Islet precursor cell (in vitro differentiated cells): ENCODE results near the gene DCLK1.

Experiments
- DNase-seq: peaks from one replicate; pipeline ENCODE4 v3.0.0-alpha.2; 2018

The DCLK1 gene

DNA sequence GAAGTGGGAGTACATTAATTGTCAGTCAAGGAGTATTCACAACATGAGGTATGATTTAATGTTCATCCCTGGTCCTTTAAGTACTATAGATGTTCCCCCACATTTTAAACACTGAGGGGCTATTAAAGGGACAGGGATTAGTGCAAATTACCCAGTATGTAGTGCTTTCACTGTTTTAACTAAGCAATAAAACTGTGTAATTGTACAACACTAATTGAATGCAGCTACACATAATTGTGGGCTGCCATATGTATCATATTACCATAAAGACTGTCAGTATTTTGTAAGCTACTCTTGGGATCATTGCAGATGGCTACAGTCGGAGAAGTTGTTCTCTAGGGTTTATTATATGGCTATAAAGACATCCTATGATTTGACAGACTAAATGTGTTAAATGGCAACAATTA lies 316.6 kb downstream of the DCLK1 start:
- DNase-seq = no peak

DNA sequence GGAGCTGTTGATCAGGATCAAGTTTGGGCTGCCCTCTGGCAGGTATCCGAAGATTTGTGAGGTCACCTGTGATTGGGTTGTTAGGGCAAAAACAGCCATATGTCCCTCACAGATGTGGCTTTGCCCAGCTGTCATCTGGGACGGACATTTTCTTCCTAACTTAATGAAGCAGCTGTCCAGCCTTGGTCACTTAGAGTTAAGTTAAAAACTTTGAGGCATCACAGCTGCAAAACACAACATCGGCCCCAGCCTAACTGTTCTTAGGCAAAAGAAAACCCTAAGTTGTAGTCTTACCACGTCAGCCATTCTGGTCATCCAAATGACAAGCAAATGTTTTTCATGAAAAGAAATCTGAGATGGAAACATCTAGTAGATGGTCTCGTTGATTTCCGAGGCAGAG lies 318.4 kb downstream of the DCLK1 start:
- DNase-seq = no peak

DNA sequence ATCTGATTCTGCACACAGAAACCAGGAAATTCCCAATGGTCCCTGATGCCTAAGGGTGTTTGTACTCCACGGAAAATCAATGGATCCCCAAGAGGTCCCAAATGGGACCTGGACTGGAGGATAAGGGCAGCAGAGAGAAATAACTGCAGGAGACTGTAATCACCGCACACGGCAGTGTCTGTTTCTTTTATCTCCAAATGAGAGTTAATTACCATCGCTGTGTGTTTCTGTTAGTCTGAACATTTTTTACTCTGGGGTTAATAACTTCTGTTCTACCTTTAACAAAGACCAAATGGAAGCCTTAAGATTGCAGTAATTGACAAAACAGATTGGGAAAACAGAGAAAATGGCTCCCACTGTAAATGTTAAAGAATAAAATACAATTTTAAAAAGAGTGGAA lies 320.9 kb downstream of the DCLK1 start:
- no peak for DNase-seq

DNA sequence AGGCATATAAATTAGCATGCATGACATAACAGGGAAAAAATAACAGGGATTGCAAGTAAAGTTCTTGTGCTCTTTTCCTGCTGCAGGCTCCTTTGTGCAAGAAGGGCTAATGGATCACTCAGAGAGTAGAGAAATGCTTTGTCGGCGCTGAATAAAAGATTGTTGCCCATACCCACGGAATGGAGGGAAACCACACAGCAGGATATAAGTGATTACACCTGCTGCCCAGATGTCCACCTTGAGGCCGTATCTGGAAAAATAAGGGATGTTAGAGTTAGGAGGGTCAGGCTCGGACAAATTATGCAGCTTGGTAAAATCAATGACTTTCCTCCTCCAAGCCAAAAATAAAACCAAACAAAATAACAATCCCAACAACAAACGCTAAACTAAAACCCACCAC lies 322.3 kb downstream of the DCLK1 start:
- no peak for DNase-seq

DNA sequence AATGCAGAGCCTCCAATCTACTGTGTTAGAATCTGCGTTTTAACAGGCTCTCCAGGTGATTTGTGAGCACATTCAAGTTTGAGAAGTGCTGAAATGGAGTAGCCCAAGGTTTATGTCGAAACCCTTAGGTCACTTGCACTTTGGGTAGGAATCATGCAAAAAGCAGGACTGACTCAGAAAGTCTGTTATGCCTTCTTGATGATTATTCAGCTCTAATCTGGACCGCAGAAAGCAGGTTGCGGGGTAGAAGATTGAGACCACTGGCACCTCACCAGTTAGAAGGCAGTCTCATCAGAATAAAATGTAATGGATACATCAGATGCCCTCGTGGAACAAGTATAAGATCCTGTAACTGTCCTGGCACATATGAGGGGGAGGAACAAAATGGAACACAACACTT lies 326.3 kb downstream of the DCLK1 start:
- no peak for DNase-seq

DNA sequence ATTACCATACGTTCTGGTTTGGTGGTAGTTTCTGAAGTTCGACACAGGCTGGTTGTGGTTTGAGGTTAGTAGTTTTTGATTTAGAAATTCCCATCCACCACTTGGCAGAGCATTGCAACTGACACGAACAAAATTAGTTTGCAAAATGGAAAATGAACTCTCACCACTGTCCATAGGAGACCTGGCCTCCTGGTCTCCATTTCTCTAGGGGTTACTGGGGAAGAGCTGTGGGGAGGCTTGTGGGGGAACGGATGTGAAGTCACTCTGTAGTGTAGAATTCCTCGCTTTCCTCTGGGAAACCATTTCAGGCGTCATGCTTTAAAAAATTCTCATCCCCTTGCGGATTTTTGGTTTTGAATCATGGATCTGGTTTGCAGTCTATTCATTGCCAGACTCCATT lies 333.2 kb downstream of the DCLK1 start:
- no peak for DNase-seq

DNA sequence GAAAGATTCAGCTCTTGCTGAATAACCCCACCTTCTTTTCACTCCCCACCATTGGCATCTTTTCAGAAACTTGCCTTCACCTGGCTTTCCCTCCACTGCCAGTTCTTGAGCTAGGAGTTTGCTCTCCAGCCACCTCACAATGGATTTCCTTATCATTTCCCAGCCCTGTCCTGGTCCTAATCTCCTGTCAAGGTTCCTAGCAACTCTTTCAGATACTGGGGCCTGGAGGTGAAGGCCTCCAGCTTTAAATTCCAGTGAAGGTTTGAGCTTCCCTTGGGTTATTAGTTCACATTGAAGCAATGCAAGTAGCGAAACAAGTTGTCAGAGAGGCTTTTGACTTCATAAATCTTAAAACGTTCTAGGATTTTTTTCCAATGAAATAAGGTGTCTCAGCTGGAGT lies 333.9 kb downstream of the DCLK1 start:
- DNase-seq = no peak

DNA sequence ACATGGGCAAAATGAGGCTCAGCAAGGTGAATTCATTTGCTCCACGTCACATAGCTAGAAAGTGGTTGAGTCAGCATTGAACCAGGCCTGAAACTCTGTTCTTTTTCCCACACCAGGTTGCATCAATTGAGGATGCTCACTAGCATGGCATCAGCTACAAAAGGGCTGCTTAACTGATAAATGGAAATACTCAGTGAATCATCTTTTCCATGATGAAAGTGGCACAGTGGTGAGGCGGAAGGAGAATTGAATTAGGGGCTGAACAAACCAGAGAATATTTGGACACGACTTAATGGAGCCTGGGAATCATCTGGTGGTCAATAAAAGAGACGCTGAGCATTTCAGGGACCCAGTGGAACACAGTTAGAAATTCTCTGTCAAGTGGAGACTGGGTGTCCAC lies 334.6 kb downstream of the DCLK1 start:
- DNase-seq = no peak

DNA sequence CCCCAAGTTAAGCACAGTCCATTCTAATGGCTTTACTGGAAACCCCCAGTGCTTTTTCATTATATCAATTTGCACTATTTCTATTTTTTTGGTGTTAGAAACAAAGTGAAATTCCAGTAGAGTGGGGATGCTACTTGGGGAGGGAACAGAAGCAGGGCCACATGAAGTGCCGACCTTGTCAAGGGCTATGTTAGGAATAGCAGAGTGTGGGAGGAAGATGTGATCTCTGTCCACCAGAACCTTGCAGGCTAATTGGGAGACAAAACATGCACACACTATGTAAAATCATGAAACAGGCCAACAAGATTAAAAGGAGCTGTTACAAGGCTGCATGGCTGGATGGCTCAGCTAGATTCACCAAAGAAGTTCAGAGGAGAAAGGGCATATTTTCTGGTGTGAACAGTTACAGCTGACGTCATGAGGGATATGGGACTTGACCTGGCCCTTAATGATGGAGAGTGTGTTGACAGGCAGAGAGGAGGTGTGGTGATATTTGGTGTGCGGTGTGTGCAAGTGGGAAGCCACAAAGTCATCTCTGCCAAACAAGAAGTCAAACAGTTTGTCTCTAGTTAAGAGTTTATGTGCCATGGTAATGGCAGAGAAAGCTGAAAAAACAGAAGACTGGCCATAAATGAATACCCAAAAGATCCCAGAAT lies 336.3 kb downstream of the DCLK1 start:
- DNase-seq = no peak

DNA sequence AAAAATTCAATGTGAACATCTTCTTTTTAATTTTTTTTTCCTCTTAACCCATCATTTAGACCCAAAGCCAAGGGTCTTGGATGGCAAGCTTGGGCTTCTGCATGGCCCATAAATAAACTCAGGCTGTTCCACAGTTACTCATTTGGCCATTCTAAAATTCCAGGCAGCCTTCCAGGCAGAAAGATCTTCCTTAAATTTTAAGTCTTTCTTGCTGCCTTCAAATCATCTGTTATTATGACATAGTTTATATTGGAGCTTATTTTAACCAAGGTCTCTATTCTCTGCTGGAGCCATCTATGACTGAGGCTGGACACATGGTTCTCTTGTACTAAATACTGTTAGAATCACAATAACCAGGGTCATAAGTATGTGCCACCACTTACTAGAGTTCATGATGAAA lies 337.4 kb downstream of the DCLK1 start:
- no peak for DNase-seq

DNA sequence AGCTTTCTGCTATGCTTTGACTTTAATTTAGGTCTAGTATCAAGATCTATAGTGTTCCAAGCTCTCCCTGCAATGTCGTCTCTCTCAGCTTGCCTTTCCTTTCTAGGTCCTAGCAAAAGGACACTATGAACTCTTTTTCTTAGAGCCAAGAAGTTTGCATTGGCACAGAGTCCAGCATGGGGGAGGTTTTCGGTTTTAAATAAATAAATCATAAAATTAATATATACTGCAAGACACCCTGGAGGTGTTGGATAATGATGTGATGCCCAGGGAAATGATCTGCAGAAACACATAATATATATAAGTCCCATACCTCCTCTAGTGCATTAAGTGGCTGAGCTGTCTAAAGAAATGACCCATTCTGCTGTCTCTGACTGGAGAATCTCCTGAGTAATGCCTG lies 338.3 kb downstream of the DCLK1 start:
- no peak for DNase-seq

DNA sequence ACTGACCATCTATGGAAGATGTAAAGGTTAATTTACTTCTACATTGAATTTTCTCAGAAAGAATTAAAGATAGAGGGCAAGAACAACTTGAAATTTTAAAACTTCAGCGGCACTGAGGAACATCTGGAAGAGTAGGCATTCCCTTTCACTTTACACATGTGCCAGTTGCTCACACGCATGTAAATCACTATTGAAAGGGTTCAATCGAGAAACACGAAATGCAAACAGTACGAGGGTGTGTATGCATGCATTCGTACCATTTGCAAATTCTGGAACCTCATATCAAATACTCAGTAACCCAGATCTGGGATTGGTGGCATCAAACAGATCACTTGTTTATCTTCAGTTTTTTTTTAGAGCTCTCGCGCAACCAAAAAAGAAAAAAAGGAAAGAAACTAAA lies 339.2 kb downstream of the DCLK1 start:
- no peak for DNase-seq

DNA sequence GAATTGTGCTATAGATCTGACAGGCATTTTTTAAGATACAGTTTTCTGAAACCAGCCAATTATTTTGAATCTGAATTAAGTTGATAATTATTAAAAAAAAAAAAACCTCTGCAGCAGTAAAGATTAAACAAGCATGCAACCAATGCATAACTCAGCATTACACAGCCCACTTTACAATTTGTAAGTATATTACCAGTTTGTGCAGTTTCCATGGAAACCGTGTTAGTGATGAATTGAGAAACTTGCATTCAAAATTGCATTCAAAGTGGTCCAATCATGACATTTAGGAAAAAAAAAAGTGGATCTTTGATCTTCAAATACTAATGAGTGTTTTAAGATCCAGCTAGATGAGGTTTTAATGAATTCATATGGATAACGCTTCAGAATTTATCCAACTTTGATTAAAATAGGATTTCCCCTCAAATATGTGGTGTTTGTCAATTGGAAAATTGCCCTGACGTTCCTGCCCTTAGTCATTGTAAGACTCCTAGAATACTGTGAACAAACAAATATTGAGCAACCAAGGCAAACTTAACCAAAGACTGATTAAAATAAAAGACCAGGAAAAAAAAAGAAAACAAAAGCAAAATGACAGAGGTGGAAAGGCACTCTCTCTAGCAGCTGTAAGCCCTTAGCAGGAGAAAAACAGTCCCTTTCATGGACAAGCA lies 339.9 kb downstream of the DCLK1 start:
- DNase-seq = no peak

DNA sequence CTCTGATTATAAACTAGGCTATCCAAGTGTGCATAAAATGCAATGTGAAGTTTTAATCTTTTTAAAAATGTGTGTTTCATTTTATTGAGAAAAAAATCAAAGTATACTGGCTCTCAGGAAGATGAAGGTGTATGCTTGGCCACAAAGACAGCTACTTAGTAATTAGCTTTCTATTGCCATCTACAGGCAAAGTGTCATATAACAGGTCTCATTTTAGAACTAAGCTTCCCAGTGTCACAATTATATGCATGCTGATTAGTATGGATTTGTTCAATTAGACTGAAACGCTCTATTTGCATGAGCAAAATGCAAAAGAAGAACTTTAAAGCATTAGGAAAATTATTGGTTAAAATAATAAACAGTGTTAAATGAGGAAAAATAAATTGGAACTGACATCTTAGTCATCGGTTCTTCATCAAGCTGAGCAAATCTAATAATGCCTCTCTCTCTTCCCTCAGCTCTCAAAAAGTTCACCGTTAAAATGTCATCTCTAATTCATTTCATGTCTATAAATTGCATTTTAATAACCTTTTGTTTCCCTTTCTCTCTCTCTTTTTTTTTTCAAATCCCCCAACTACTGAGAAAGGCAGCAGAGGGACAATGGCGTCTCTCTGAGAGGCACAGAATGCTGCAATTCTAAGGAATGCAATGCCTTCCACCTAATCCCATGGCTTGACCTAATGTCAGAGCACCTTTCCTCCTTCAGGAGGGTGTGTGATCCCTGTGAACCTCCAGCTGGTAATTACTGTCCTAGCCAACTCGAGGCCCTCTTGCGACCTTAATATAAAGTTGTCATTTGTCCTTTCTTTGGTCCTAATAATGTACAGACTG lies 341.6 kb downstream of the DCLK1 start:
- DNase-seq = no peak

DNA sequence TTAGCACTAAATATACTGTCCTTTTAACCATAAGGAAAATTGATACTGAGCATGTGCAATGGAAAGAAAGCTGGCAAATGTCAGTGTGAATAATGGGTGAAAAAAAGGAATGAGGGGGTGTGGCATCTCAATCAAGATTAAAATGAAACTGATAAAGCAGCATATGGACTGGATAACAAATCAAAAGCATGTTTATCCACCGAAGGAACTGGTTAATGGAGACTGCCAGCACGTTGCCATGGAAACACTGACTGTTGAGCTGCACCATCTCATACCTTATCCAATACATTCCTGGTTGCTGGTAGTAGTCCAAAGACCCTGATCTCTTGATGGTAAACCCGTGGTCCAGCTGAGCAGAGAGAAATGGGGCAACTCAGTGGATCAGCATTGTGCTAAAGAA lies 343.2 kb downstream of the DCLK1 start:
- no peak for DNase-seq

DNA sequence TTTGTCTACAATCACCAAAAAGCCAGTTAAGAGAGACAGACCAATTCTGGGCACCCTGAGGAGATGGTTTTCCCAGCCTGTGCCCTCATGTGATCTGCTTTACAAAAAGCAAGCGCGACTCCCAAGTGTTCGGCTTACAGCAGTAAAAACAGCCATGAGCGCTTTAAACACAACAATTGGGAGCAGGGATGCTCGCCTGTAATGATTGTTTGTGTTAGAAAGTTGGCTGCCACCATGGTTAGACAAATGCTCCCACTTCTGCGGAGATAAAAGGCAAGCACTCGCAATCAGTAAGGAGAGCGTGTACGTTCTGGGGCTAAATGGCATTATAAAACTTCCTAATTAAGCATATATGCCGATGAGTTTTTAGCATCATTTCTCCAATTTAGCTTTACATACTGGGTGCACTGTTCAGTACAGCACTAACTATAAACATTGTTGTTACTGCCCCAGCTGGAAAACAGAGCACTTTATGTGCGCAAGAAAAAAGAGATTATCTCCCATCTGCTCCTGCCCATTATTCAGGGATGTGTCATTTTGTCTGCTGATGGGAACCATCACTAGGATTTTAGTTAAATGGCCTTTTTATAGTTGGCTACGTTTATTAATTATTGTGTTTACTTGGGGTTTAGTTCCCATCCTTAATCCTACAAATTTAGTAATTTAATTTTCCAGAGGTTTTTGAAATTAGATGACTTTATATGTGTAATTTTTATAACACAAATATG lies 345.4 kb downstream of the DCLK1 start:
- no peak for DNase-seq

DNA sequence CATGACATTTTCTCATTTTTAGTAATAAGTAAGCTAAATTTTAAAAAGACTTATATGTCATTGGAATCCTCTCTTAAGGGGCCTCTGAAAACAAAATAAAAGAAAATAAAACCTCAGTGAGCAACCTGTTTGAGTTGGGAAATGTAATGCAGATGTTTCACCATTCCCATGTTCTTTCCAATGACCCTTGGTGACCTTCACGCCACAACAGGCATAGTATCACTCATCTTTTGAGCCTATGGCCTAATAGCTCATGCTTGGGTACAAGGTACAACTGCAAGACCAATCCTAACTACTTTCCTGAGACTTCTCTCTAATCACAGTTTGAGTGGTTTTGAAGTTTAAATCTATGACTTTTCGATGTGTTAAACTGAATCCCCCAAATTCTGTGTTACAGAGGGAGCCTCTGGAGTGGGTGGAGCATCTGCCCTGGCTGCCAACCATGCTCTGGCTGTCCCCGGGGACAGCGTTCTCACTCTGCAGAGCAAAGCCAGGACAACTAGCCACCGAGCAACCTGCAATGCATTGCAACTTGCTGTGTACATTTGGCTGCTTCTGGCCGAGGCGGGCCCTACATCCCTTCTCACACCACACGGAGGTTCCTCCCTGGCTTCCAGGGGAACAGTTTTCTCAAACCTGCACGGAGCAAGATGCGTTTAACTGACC lies 346.8 kb downstream of the DCLK1 start:
- no peak for DNase-seq

DNA sequence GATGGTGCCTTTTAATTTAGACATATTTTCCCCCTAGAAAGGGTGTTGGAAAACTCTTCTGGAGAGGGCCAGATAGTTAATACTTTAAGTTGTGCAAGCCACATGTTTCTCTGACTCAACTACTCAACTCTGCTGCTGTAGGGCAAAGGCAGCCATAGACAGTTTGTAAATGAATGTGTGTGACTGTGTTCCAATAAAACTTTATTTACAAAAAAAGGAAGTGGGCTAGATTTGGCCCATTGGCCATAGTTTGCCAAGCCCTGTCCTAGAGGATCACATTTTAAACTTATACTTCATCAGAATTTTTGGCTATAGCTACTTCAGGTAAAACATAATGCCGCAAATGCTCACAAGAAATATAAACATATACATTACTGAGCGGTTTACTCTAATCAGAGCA lies 348.4 kb downstream of the DCLK1 start:
- no peak for DNase-seq

DNA sequence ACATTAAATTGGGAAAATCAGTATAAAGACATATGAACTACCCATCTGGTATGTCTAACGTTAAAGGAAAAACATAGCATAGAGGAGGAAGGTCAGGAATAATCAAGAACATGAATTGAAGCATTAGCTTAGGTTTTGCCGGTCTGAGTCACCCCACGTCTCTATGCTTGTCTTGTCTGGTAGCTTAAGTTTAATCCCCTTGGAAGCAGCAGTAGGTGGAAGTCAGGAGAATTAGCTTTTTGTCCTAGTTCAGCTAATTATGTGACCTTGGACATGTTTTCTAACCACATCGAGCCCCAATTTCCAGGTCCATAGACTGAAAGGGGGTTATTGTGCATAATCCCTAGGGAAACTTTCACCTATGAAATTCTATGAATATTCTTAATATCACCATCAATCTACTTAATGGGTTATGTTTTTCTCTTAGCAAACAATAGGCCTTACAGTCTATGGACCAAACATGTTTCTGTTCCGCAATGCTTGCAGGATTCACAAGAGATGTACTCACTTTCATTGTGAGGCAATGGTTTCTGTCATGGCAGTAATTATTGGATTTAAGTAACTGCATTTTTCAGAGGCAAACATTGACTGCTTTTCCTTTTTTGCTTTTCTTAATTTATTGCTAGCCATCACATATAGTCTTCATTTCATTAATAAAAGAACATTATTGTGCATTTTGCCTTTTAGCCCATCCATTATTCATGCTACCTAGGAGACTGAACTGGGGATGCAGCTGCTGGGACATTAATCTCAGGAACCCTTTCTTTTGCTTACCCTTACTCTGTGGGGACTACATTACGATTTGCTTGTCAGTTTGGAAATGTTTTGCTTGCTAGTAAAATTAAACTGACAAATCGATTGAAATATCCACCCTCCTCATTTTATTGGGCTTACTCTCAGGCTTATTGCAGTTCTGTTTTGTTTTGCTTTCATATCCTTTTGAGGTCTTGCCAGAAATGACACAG lies 349.9 kb downstream of the DCLK1 start:
- DNase-seq = no peak

DNA sequence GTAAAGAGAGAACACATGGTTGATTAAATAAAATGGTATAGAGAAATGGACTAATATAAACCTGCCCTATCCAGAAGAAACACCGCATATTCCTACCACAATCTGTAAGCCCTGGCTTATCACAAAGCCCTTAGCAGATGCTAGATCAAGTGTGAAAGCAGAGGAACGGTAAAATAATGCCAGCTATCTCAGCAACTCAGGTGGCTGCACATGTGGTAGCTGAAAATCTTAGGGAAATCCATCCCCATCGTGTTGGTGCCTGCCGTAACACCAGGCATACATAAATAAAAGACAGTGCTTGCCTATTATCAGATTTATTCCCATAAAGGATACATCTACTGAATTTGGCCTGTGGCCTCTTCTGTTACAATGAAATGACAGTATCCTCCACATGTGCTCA lies 350.6 kb downstream of the DCLK1 start:
- no peak for DNase-seq

DNA sequence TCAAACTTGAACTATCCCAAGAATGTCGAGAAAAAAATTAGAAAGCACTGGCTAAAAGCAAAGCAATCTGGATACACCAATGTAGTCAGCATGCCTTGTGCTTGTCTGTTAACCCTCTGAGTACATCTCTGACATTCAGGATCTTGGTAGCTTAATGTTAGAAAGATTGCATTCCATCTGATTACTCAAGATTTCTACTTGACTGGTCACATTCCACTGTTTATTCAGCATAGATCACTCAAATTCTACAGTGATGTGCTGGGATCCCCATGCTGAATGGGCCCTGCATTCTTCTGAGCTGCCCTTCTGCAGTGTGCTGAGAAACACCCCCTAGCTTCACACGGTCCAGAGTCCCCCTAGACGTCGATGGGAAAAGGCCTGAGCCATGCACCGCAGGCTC lies 359.3 kb downstream of the DCLK1 start:
- DNase-seq = peak; percentile 71
